ENCODE results near the gene STK10.
"Not testable (repeated sequence)": the region's sequence is repeated elsewhere in the genome, so short reads cannot be mapped to it uniquely, and the experiment has no call there.

STK10 gene

GRCh38 chr5:172048539-172049101, 139.4 kb downstream of the STK10 start:
- peaks cover 7% of the 10 kb centered on the region for H3K36me3 Mint-ChIP-seq
- no peak overlapping the region for H3K4me3 Mint-ChIP-seq
- peak overlapping the region; percentile 81 for H3K27ac Mint-ChIP-seq
- no peaks in the 10 kb centered on the region for H3K9me3 Mint-ChIP-seq (ENCODE audit: low read depth)
- peaks cover 14% of the 10 kb centered on the region for H3K4me1 Mint-ChIP-seq (ENCODE audit: low read depth)
- no peaks in the 10 kb centered on the region for H3K27me3 Mint-ChIP-seq

- H3K36me3 Mint-ChIP-seq = peaks cover 7% of the 10 kb centered on the region
These were observed 139.9 kb downstream of the STK10 start for GRCh38 chr5:172048170-172048422.

DNA sequence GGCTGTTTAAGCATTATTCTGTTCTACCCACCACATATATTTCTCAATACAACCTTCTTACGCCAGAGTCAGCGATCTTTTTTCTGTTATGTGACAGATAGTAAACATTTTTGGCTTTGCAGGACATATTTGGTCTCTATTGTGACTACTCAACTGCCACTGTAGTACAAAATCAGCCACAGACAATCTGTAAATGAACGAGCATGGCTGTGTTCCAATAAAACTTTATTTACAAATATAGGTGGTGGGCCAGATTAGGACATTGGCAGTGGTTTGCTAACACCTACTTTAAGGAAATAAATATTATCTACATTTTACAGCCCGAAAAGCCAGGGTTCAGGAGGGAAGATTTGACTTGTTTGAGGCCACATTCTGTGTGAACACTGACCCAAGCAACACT, 141.4 kb downstream of the STK10 start:
- Mint-ChIP-seq H3K27ac (peak overlapping the region; percentile 61), H3K9me3 (ENCODE audit: low read depth) (no peaks in the 10 kb centered on the region), H3K4me3 (no peak overlapping the region), H3K27me3 (no peaks in the 10 kb centered on the region), H3K36me3 (peaks cover 6% of the 10 kb centered on the region), H3K4me1 (ENCODE audit: low read depth) (peaks cover 17% of the 10 kb centered on the region)

More at GRCh38 chr5:172048170-172048422, 139.9 kb downstream of the STK10 start:
- Mint-ChIP-seq H3K4me3 (no peak overlapping the region), H3K27ac (peak overlapping the region; percentile 81), H3K27me3 (no peaks in the 10 kb centered on the region), H3K4me1 (ENCODE audit: low read depth) (peaks cover 16% of the 10 kb centered on the region), H3K9me3 (ENCODE audit: low read depth) (no peaks in the 10 kb centered on the region)

- peaks cover 5% of the 10 kb centered on the region for H3K36me3 Mint-ChIP-seq
- H3K4me1 Mint-ChIP-seq (ENCODE audit: low read depth) = peaks cover 17% of the 10 kb centered on the region
- peak overlapping the region; percentile 87 for H3K27ac Mint-ChIP-seq
- no peaks in the 10 kb centered on the region for H3K27me3 Mint-ChIP-seq
- no peak overlapping the region for H3K4me3 Mint-ChIP-seq
- H3K9me3 Mint-ChIP-seq (ENCODE audit: low read depth) = no peaks in the 10 kb centered on the region
These were observed 142.8 kb downstream of the STK10 start for GRCh38 chr5:172045315-172045632.

GRCh38 chr5:172044631-172045314, 143.3 kb downstream of the STK10 start:
- peaks cover 22% of the 10 kb centered on the region for H3K4me1 Mint-ChIP-seq (ENCODE audit: low read depth)
- H3K4me3 Mint-ChIP-seq = no peak overlapping the region
- H3K27ac Mint-ChIP-seq = peak overlapping the region; percentile 87
- H3K27me3 Mint-ChIP-seq = no peaks in the 10 kb centered on the region
- H3K36me3 Mint-ChIP-seq = peaks cover 5% of the 10 kb centered on the region
- H3K9me3 Mint-ChIP-seq (ENCODE audit: low read depth) = no peaks in the 10 kb centered on the region

DNA sequence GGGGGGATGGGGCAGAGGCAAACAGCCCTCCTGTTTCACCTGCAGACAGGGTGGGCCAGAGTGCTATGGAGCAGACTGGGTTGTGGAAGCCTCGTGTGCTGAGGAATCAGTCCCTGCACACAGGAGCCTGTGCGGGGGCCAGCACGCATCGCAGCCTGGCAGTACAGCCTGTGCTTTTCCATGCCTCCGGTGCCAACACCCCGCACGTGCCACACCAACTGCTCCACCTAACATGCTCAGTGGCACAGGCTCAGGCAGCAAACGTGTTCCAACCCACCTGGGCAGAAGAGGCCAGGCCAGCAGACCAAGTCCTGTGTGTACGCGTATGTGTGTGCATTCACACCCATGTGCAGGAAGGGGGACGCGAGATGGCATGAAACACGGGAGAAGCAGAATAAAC, 144.2 kb downstream of the STK10 start:
- no peak overlapping the region for H3K4me3 Mint-ChIP-seq
- peaks cover 19% of the 10 kb centered on the region for H3K4me1 Mint-ChIP-seq (ENCODE audit: low read depth)
- H3K9me3 Mint-ChIP-seq (ENCODE audit: low read depth) = no peaks in the 10 kb centered on the region
- H3K27ac Mint-ChIP-seq = no peak overlapping the region
- H3K27me3 Mint-ChIP-seq = no peaks in the 10 kb centered on the region
- H3K36me3 Mint-ChIP-seq = peaks cover under 1% of the 10 kb centered on the region

DNA sequence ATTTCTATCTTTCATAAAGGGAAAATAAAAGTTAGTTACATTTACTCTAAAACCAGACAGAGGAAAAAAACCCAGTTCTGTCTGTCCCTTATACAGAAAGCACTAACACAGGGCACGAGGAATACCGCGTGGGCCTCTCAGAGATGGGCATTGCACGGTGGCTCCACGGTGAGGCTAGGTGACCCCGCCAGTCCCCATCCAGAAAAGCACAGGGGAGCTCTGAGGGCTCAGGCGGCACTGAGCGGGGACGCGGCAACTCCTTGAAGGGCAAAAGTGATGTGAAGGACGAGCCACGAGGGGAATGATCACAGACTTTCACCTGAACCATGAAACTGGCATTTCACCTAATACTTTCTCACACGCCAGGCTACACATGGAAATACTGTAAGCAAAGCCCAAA, 145.8 kb downstream of the STK10 start:
- Mint-ChIP-seq H3K4me1 (ENCODE audit: low read depth) (peaks cover 13% of the 10 kb centered on the region), H3K27ac (peak overlapping the region; percentile 61), H3K4me3 (no peak overlapping the region), H3K27me3 (no peaks in the 10 kb centered on the region), H3K36me3 (no peaks in the 10 kb centered on the region), H3K9me3 (ENCODE audit: low read depth) (no peaks in the 10 kb centered on the region)

DNA sequence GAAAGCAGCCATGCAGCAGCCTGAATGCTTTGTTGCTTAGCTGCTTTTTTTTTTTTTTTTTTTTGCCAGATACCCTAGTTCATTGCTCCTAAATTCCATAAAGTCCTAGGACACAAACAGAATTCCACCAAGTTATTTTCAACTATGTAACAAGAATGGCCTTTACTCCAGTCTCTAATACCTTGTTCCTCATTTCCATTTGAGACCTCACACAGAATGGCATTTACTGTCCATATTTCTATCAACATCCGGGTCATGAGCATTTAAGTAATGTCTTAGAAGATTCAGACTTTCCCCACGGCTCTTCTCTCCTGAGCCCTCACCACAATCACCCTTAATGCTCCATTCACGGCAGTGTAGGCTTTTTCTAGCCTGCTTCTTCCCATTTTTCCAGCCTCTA, 149.9 kb downstream of the STK10 start:
- no peaks in the 10 kb centered on the region for H3K9me3 Mint-ChIP-seq (ENCODE audit: low read depth)
- H3K36me3 Mint-ChIP-seq = no peaks in the 10 kb centered on the region
- peaks cover 18% of the 10 kb centered on the region for H3K4me1 Mint-ChIP-seq (ENCODE audit: low read depth)
- no peak overlapping the region for H3K4me3 Mint-ChIP-seq
- no peaks in the 10 kb centered on the region for H3K27me3 Mint-ChIP-seq
- peak overlapping the region; percentile 38 for H3K27ac Mint-ChIP-seq

GRCh38 chr5:172035049-172035448, 153.0 kb downstream of the STK10 start:
- H3K4me1 Mint-ChIP-seq (ENCODE audit: low read depth) = peaks cover 15% of the 10 kb centered on the region
- H3K4me3 Mint-ChIP-seq = no peak overlapping the region
- no peak overlapping the region for H3K27ac Mint-ChIP-seq
- peaks cover 16% of the 10 kb centered on the region for H3K36me3 Mint-ChIP-seq
- H3K27me3 Mint-ChIP-seq = no peaks in the 10 kb centered on the region
- no peaks in the 10 kb centered on the region for H3K9me3 Mint-ChIP-seq (ENCODE audit: low read depth)

GRCh38 chr5:172031894-172032461, 156.0 kb downstream of the STK10 start:
- no peaks in the 10 kb centered on the region for H3K9me3 Mint-ChIP-seq (ENCODE audit: low read depth)
- H3K27ac Mint-ChIP-seq = no peak overlapping the region
- peaks cover 22% of the 10 kb centered on the region for H3K36me3 Mint-ChIP-seq
- no peak overlapping the region for H3K4me3 Mint-ChIP-seq
- peaks cover 10% of the 10 kb centered on the region for H3K4me1 Mint-ChIP-seq (ENCODE audit: low read depth)
- H3K27me3 Mint-ChIP-seq = no peaks in the 10 kb centered on the region

DNA sequence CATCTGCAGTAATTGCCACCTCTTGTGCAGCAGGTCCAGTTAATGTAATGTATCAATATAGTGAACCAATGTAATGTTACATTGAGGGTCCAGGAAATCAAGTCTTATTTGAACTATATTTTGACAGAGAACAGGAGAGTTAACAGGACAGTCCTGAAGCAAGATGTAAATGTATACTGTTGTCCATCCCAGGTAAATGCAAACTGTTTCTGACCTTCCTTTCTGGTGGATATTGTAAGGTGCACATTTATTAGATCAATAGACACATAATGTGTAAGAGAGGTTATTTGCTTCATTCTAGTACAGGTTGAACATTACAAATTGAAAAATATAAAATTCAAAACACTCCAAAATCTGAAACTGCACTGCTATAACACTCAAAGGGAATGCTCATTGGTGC, 158.1 kb downstream of the STK10 start:
- Mint-ChIP-seq H3K4me3 (no peak overlapping the region), H3K36me3 (peaks cover 22% of the 10 kb centered on the region), H3K27ac (no peak overlapping the region), H3K4me1 (ENCODE audit: low read depth) (peaks cover 6% of the 10 kb centered on the region), H3K9me3 (ENCODE audit: low read depth) (no peaks in the 10 kb centered on the region), H3K27me3 (no peaks in the 10 kb centered on the region)

- peaks cover 24% of the 10 kb centered on the region for H3K36me3 Mint-ChIP-seq
- no peak overlapping the region for H3K4me3 Mint-ChIP-seq
- H3K27ac Mint-ChIP-seq = no peak overlapping the region
- no peaks in the 10 kb centered on the region for H3K4me1 Mint-ChIP-seq (ENCODE audit: low read depth)
- no peaks in the 10 kb centered on the region for H3K9me3 Mint-ChIP-seq (ENCODE audit: low read depth)
- H3K27me3 Mint-ChIP-seq = no peaks in the 10 kb centered on the region
These were observed 159.9 kb downstream of the STK10 start for GRCh38 chr5:172028167-172028566.

DNA sequence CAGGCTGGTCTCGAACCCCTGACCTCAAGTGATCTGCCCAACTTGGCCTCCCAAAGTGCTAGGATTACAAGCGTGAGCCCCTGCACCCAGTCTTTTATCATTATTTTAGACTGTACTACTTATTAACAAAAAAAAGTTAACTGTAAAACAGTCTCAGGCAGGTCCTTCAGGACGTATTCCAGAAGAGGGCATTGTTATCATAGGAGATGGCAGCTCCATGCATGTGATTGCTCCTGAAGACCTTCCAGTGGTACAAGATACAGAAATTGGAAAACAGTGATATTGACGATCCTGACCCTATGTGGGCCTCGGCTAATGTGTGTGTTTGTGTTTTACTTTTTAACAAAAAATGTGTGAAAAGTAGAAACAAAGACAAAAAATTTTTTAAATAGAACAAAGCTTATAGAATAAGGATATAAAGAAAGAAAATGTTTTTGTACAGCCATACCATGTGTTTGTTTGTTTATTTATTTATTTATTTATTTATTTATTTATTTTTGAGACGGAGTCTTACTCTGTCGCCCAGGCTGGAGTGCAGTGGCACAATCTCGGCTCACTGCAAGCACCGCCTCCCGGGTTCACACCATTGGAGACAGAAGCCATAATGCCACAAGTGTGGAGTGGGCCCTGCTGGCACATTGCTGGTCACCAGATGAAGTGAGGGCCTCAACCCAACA, 167.8 kb downstream of the STK10 start:
- H3K27ac Mint-ChIP-seq; H3K36me3 Mint-ChIP-seq; H3K4me1 Mint-ChIP-seq (ENCODE audit: low read depth); H3K27me3 Mint-ChIP-seq; H3K4me3 Mint-ChIP-seq; H3K9me3 Mint-ChIP-seq (ENCODE audit: low read depth): not testable (repeated sequence)

DNA sequence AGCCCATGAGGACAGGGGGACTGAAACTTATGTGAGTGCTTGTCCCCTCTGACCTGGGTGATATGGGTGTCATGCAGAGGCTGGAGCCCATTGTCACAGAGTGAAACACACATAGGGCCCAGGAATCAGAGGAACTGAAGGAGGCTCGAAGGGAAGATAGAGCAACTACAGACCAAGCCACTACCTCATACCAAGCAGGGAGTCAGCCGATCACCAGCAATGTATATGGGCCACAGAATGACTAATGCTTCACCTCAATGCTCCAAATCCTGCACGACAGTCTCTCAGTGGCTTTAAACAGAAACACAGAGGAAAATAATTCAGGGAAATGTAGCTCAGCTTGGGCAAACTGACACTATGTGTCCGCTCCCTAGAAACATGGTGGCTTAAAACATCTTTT, 172.7 kb downstream of the STK10 start:
- no peaks in the 10 kb centered on the region for H3K4me1 Mint-ChIP-seq (ENCODE audit: low read depth)
- H3K27ac Mint-ChIP-seq = no peak overlapping the region
- no peaks in the 10 kb centered on the region for H3K9me3 Mint-ChIP-seq (ENCODE audit: low read depth)
- H3K36me3 Mint-ChIP-seq = peaks cover 2% of the 10 kb centered on the region
- no peak overlapping the region for H3K4me3 Mint-ChIP-seq
- no peaks in the 10 kb centered on the region for H3K27me3 Mint-ChIP-seq

DNA sequence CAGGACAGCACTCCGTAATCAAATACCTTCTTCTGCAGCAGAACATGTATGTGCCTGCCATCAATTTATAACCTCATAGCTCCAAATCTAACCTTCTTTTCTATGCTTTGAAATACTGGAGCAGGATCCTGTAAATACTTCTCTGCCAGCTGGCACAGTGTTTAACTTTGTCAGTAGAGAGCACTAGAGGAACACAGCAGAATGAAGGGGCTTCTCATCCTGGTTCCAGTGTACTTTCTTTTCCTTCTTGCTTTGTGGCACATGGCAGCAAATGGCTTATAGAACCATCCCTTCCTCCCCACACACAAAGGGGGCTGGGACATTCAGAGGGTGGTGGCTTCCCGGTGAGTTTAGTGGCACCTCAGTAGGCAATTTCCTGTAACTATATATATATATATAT, 177.7 kb downstream of the STK10 start:
- H3K27me3 Mint-ChIP-seq = no peaks in the 10 kb centered on the region
- peaks cover 25% of the 10 kb centered on the region for H3K4me1 Mint-ChIP-seq (ENCODE audit: low read depth)
- H3K9me3 Mint-ChIP-seq (ENCODE audit: low read depth) = no peaks in the 10 kb centered on the region
- no peak overlapping the region for H3K4me3 Mint-ChIP-seq
- H3K27ac Mint-ChIP-seq = no peak overlapping the region
- H3K36me3 Mint-ChIP-seq = peaks cover 3% of the 10 kb centered on the region

Measured in activated naive CD8-positive, alpha-beta T cell (primary cell).